ENCODE measurements around the gene MCHR1. TPM values are rescaled to one million over a fixed set of nuclear protein-coding genes. Genes with fewer than 3 reads are reported as not detected.

Gene MCHR1
- total and polyA plus RNA-seq, 9 of the 15 experiments (the other 6 are each of a cell fraction or from before 2014, with no cell fraction given): 0.03 to 0.50 TPM; not detected in 7

GRCh38 chr22:40670058-40670457, 9.2 kb upstream of the MCHR1 start:
- ATAC-seq (no peak), DNase-seq (ENCODE audit: extremely low read depth in 1 of 4, low spot score in 3 of 4) (no peak), FAIRE-seq (no peak)
- no peaks in the 10 kb centered on the region for H4K20me1 ChIP-seq (replicated peaks; ENCODE audit: control insufficient read depth, insufficient read depth, low read length)
- CTCF ChIA-PET (ENCODE audit: low intra/inter-chr PET ratio): no interaction called here
- H3K9ac ChIP-seq (ENCODE audit: insufficient read depth in 1 of 2, low read depth in 2 of 2, low read length in 2 of 2): no peak overlapping the region
- in situ Hi-C loops (cut with MboI): no loop called here
- BruUV-seq (replicated peaks): no TSS peak
- H3K79me2 ChIP-seq (ENCODE audit: control insufficient read depth, insufficient read depth, low read length): no peaks in the 10 kb centered on the region
- H2AFZ ChIP-seq (ENCODE audit: low read depth, low read length): no peak overlapping the region
- intact Hi-C loops (cut with micrococcal nuclease): no loop called here
- WGBS (ENCODE audit: insufficient coverage, low coverage, missing lambda C conversion rate): 13% methylated on average over 2 of the region's 2 CpGs
- no peaks in the 10 kb centered on the region; the same call in 1 of the 2 replicates for H3K9me3 ChIP-seq (replicated peaks; ENCODE audit: control insufficient read depth, insufficient read depth, low read depth, low read length)
- POLR2A ChIA-PET: interaction anchor here (0.9 kb wide), 1 partner anchor 49 kb away, joined by 3 read pairs; no protein-coding TSS in a partner anchor
- H3K27me3 ChIP-seq (ENCODE audit: control insufficient read depth in 2 of 2, insufficient read depth in 2 of 2, low read length in 2 of 2): no peaks in the 10 kb centered on the region
- H3K4me1 ChIP-seq (replicated peaks in 1 of 2; ENCODE audit: control insufficient read depth in 2 of 2, insufficient read depth in 2 of 2, low read length in 2 of 2): peaks cover 0 to 25% of the 10 kb centered on the region in 2 experiments; a peak in 3 of 5 replicates
- no peaks in the 10 kb centered on the region for H3K36me3 ChIP-seq (ENCODE audit: control insufficient read depth, insufficient read depth, low read length)
- no peak overlapping the region for H3K4me2 ChIP-seq (ENCODE audit: insufficient read depth, low read length)
- H3K9me1 ChIP-seq (ENCODE audit: control insufficient read depth, insufficient read depth, low read length): no peaks in the 10 kb centered on the region
- no peak overlapping the region for H3K27ac ChIP-seq (ENCODE audit: extremely low read depth, low read depth, low read length)
- H3K4me3 ChIP-seq: no peak overlapping the region
- no peak for TF ChIP-seq ZBTB1 (CRISPR knock-in tag; IDR thresholded peaks at IDR 0.05; ENCODE audit: borderline replicate concordance, low read depth)
- TF ChIP-seq ZNF41 (CRISPR knock-in tag; conservative IDR thresholded peaks at IDR 0.05): no peak
- TF ChIP-seq ZNF586 (CRISPR knock-in tag; conservative IDR thresholded peaks at IDR 0.05): no peak
- TF ChIP-seq, protein P1, sequence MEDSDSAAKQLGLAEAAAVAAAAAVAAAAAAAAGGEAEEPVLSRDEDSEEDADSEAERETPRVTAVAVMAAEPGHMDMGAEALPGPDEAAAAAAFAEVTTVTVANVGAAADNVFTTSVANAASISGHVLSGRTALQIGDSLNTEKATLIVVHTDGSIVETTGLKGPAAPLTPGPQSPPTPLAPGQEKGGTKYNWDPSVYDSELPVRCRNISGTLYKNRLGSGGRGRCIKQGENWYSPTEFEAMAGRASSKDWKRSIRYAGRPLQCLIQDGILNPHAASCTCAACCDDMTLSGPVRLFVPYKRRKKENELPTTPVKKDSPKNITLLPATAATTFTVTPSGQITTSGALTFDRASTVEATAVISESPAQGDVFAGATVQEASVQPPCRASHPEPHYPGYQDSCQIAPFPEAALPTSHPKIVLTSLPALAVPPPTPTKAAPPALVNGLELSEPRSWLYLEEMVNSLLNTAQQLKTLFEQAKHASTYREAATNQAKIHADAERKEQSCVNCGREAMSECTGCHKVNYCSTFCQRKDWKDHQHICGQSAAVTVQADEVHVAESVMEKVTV (CRISPR knock-in tag; IDR thresholded peaks at IDR 0.05): no peak
- TF ChIP-seq, protein P2, sequence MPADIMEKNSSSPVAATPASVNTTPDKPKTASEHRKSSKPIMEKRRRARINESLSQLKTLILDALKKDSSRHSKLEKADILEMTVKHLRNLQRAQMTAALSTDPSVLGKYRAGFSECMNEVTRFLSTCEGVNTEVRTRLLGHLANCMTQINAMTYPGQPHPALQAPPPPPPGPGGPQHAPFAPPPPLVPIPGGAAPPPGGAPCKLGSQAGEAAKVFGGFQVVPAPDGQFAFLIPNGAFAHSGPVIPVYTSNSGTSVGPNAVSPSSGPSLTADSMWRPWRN (IDR thresholded peaks at IDR 0.05; ENCODE audit: low read depth): no peak
- TF ChIP-seq ZKSCAN3 (CRISPR knock-in tag; IDR thresholded peaks at IDR 0.05): no peak
- no peak for TF ChIP-seq EGR1 (conservative IDR thresholded peaks at IDR 0.05)
- TF ChIP-seq ILK (tag; IDR thresholded peaks at IDR 0.05; ENCODE audit: borderline replicate concordance, low read depth): no peak
- no peak for TF ChIP-seq POLR3A (IDR thresholded peaks at IDR 0.05; ENCODE audit: borderline replicate concordance, extremely low read depth, insufficient read depth, insufficient read length)
- TF ChIP-seq TRIM24 (IDR thresholded peaks at IDR 0.05): no peak
- TF ChIP-seq ZBED1 (IDR thresholded peaks at IDR 0.05): no peak
- no peak for TF ChIP-seq SREBF1 (IDR thresholded peaks at IDR 0.05; ENCODE audit: borderline replicate concordance, low read depth, low read length)
- TF ChIP-seq MYC (IDR thresholded peaks at IDR 0.05; ENCODE audit: low read depth, low read length): no peak
- TF ChIP-seq MYC (CRISPR knock-in tag; IDR thresholded peaks at IDR 0.05; ENCODE audit: borderline replicate concordance, low read depth): no peak
- TF ChIP-seq, protein P3, sequence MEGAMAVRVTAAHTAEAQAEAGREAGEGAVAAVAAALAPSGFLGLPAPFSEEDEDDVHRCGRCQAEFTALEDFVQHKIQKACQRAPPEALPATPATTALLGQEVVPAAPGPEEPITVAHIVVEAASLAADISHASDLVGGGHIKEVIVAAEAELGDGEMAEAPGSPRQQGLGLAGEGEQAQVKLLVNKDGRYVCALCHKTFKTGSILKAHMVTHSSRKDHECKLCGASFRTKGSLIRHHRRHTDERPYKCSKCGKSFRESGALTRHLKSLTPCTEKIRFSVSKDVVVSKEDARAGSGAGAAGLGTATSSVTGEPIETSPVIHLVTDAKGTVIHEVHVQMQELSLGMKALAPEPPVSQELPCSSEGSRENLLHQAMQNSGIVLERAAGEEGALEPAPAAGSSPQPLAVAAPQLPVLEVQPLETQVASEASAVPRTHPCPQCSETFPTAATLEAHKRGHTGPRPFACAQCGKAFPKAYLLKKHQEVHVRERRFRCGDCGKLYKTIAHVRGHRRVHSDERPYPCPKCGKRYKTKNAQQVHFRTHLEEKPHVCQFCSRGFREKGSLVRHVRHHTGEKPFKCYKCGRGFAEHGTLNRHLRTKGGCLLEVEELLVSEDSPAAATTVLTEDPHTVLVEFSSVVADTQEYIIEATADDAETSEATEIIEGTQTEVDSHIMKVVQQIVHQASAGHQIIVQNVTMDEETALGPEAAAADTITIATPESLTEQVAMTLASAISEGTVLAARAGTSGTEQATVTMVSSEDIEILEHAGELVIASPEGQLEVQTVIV (CRISPR knock-in tag; IDR thresholded peaks at IDR 0.05; ENCODE audit: borderline replicate concordance): no peak
- no peak for TF ChIP-seq STAT5B (CRISPR knock-in tag; IDR thresholded peaks at IDR 0.05)
- TF ChIP-seq SNIP1 (IDR thresholded peaks at IDR 0.05; ENCODE audit: low read depth): no peak
- TF ChIP-seq KDM1A (IDR thresholded peaks at IDR 0.05): 0 out of 4 replicates have a peak, but pooled peaks of 1 of the 2 experiments have one; percentile 20
- TF ChIP-seq SMARCA5 (IDR thresholded peaks at IDR 0.05): no peak
- peak; percentile 73 for TF ChIP-seq RBM25 (IDR thresholded peaks at IDR 0.05; ENCODE audit: low read depth, low read length, severe bottlenecking)
- TF ChIP-seq BCOR (IDR thresholded peaks at IDR 0.05): peak; percentile 59

Data from K562 (cell line).